Trophoblast cell (in vitro differentiated cells and primary cell): Measurements from ENCODE around the gene ARFGEF3.

Experiments used
- DNase-seq, 2 donors: peaks; one replicate each; pipeline ENCODE4 v3.0.0-alpha.2; 2016
- H2AFZ ChIP-seq: 2 replicates; pipeline ENCODE4 v1.6.1; 2013; ENCODE audit warnings: low read length, moderate library complexity, mild to moderate bottlenecking; ENCODE audit not compliant: insufficient read depth, poor library complexity
- H2AK5ac ChIP-seq: 2 replicates; pipeline ENCODE4 v1.6.1; 2013; ENCODE audit warnings: mild to moderate bottlenecking, low read length
- H2BK120ac ChIP-seq: 2 replicates; pipeline ENCODE4 v1.6.1; 2013; ENCODE audit warnings: low read length, mild to moderate bottlenecking, moderate library complexity; ENCODE audit not compliant: insufficient read depth, poor library complexity
- H2BK12ac ChIP-seq: 2 replicates; pipeline ENCODE4 v1.6.1; 2013; ENCODE audit warnings: mild to moderate bottlenecking, low read length, moderate library complexity
- H2BK5ac ChIP-seq: 2 replicates; pipeline ENCODE4 v1.6.1; 2013; ENCODE audit warnings: low read length, low read depth, moderate library complexity, mild to moderate bottlenecking; ENCODE audit not compliant: poor library complexity
- H3K14ac ChIP-seq: 2 replicates; pipeline ENCODE4 v1.6.1; 2013; ENCODE audit warnings: mild to moderate bottlenecking, low read length
- H3K18ac ChIP-seq: 2 replicates; pipeline ENCODE4 v1.6.1; 2013; ENCODE audit warnings: mild to moderate bottlenecking, low read length
- H3K23ac ChIP-seq: 2 replicates; pipeline ENCODE4 v1.6.1; 2013; ENCODE audit warnings: low read length
- H3K27ac ChIP-seq: 2 replicates; pipeline ENCODE4 v1.5.1; 2013; ENCODE audit warnings: low read depth, mild to moderate bottlenecking, inconsistent platforms, low read length, moderate library complexity
- H3K27me3 ChIP-seq: 2 replicates; pipeline ENCODE4 v1.6.1; 2013; ENCODE audit warnings: inconsistent platforms, mild to moderate bottlenecking, low read length, moderate library complexity; ENCODE audit not compliant: insufficient read depth
- H3K36me3 ChIP-seq, 2 experiments: 1 replicate in 1 of 2; 2 replicates in 1 of 2; pipeline ENCODE4 v1.6.1; 2013; ENCODE audit warnings: low read length in 2 of 2, mild to moderate bottlenecking in 2 of 2, moderate library complexity in 1 of 2; ENCODE audit not compliant: insufficient read depth in 2 of 2, control insufficient read depth in 1 of 2
- H3K4ac ChIP-seq: 2 replicates; pipeline ENCODE4 v1.6.1; 2013; ENCODE audit warnings: low read depth, mild to moderate bottlenecking, low read length, moderate library complexity
- H3K4me1 ChIP-seq, 2 experiments: 1 replicate in 1 of 2; 2 replicates in 1 of 2; pipeline ENCODE4 v1.6.1; 2013; ENCODE audit warnings: low read length in 2 of 2, mild to moderate bottlenecking in 2 of 2, moderate library complexity in 1 of 2; ENCODE audit not compliant: insufficient read depth in 2 of 2, control insufficient read depth in 1 of 2
- H3K4me2 ChIP-seq: 2 replicates; pipeline ENCODE4 v1.6.1; 2013; ENCODE audit warnings: inconsistent platforms, mild to moderate bottlenecking, low read length, moderate library complexity
- H3K4me3 ChIP-seq: 2 replicates; pipeline ENCODE4 v1.5.1; 2013; ENCODE audit warnings: mild to moderate bottlenecking, low read depth, low read length, inconsistent platforms
- H3K79me1 ChIP-seq: one replicate; pipeline ENCODE4 v1.6.1; 2013; ENCODE audit warnings: low read length
- H3K79me2 ChIP-seq: 2 replicates; pipeline ENCODE4 v1.6.1; 2013; ENCODE audit warnings: low read length, mild to moderate bottlenecking; ENCODE audit not compliant: control insufficient read depth, insufficient read depth, poor library complexity
- H3K9ac ChIP-seq: 2 replicates; pipeline ENCODE4 v1.6.1; 2013; ENCODE audit warnings: mild to moderate bottlenecking, low read length
- H3K9me3 ChIP-seq: 2 replicates; pipeline ENCODE4 v1.6.1; 2013; ENCODE audit warnings: low read depth, mild to moderate bottlenecking, control low read depth, inconsistent platforms, low read length; ENCODE audit not compliant: insufficient read depth
- H4K12ac ChIP-seq: 2 replicates; pipeline ENCODE4 v1.6.1; 2013; ENCODE audit warnings: low read depth, mild to moderate bottlenecking, low read length, moderate library complexity
- H4K8ac ChIP-seq: 2 replicates; pipeline ENCODE4 v1.6.1; 2013; ENCODE audit warnings: low read depth, mild to moderate bottlenecking, low read length, moderate library complexity
- H4K91ac ChIP-seq: one replicate; pipeline ENCODE4 v1.6.1; 2013; ENCODE audit warnings: low read depth, mild to moderate bottlenecking, low read length, moderate library complexity
- WGBS: extraction: QIAGEN DNeasy Blood & Tissue Kit; methylation state at CpG from one replicate; pipeline ENCODE4 v1.1.7; 2013; ENCODE audit warnings: missing lambda C conversion rate; ENCODE audit not compliant: insufficient read length, insufficient coverage; ENCODE audit errors: extremely low coverage; 5-methylcytosine and 5-hydroxymethylcytosine counted together

ARFGEF3 gene

DNA sequence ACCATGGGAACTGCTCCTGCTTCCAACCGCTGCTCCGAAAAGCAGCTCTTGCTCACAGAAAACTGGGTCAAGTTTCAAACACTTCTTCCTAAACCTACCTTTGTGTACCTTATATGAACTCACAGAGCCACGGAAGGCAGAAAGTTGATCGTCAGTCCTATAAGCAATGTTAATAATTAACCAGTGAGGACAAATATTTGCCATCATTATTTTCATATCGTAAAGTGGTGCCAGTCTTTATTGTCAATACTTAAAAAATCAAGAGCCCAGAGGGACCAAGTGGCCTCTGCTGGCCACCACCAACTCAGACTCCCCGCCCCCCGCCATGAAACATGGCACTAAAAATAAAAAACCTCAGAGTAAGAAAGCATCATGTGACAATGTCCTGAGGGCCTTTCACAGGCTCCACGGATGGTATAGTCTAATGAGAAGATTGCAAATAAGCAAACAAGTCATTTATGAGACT is 65.6 kb downstream of the ARFGEF3 start:
- H3K27ac ChIP-seq = no peak overlapping the region
- H4K91ac ChIP-seq = no peak overlapping the region
- no peaks in the 10 kb centered on the region for H3K9me3 ChIP-seq
- no peak overlapping the region for H3K14ac ChIP-seq
- H2BK5ac ChIP-seq = no peak overlapping the region
- no peak overlapping the region for H3K23ac ChIP-seq
- no peaks in the 10 kb centered on the region for H3K79me1 ChIP-seq
- no peaks in the 10 kb centered on the region for H3K36me3 ChIP-seq
- H2AFZ ChIP-seq = no peak overlapping the region
- H3K4me3 ChIP-seq = no peak overlapping the region
- H3K9ac ChIP-seq = no peak overlapping the region
- no peaks in the 10 kb centered on the region for H3K79me2 ChIP-seq
- H3K4me2 ChIP-seq = no peak overlapping the region
- H2BK12ac ChIP-seq = no peak overlapping the region
- no peaks in the 10 kb centered on the region for H3K27me3 ChIP-seq
- no CpG with 5 or more reads among the region's 8 CpGs for whole genome bisulfite sequencing
- H2AK5ac ChIP-seq = no peak overlapping the region
- no peak overlapping the region for H4K8ac ChIP-seq
- H3K4me1 ChIP-seq = no peaks in the 10 kb centered on the region
- H3K18ac ChIP-seq = no peak overlapping the region
- H2BK120ac ChIP-seq = no peak overlapping the region
- DNase-seq = no peak
- no peak overlapping the region for H3K4ac ChIP-seq
- no peak overlapping the region for H4K12ac ChIP-seq

DNA sequence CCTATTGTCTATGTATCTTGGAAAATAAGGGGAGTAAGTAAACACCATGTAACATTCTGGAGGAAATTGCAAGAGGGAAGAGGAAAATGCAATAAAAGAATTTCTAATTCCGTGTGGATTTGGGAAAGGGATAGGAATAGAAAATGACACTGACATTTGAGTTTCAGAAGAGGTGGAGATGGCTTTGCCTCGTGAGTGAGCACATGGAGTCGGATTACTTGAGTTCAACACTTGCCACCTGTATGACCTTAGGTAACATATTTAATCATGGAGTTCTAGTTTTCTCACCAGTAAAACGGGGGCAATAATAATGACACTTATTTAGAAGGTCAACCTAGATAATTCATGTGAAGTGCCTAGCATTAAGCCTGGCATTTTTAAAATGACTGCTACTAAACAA is 67.3 kb downstream of the ARFGEF3 start:
- Histone ChIP-seq H2BK120ac (no peak overlapping the region), H2AFZ (no peak overlapping the region), H4K12ac (no peak overlapping the region), H2BK5ac (no peak overlapping the region), H3K4me3 (no peak overlapping the region), H3K27me3 (no peaks in the 10 kb centered on the region), H3K79me1 (no peaks in the 10 kb centered on the region), H3K23ac (no peak overlapping the region), H3K9me3 (no peaks in the 10 kb centered on the region), H3K36me3 (no peaks in the 10 kb centered on the region), H3K9ac (no peak overlapping the region), H2BK12ac (no peak overlapping the region), H3K18ac (no peak overlapping the region), H3K4me1 (no peaks in the 10 kb centered on the region), H3K4ac (no peak overlapping the region), H3K79me2 (no peaks in the 10 kb centered on the region), H3K27ac (no peak overlapping the region), H4K91ac (no peak overlapping the region), H3K14ac (no peak overlapping the region), H3K4me2 (no peak overlapping the region), H2AK5ac (no peak overlapping the region), H4K8ac (no peak overlapping the region)
- WGBS = no CpG with 5 or more reads among the region's 4 CpGs
- no peak for DNase-seq

DNA sequence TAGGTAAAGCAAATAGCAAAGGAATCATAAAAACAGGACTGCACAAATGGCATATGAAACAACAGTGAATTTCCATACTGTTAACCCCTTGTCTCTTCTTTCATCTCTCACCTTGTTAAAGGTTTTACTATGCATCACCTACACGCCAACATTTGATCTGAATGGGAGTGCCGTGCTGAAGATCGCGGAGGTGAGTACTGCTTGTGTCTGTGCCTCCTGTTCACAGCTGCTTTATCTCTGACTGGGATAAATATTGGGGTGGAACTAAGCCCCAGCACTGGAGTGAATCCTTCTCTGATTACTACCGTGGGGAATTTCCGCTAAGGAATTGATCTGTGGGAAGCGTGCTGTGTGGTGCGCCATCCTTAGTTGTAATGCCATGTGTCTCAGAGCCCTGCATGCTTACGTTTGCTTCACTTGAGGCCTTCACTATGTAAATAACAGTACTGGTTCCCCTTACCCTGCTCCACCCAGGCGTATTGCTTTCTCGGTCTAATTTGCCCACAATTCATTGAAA is 68.0 kb downstream of the ARFGEF3 start:
- Histone ChIP-seq H3K27me3 (no peaks in the 10 kb centered on the region), H2BK12ac (no peak overlapping the region), H3K27ac (no peak overlapping the region), H2AFZ (no peak overlapping the region), H3K4me3 (no peak overlapping the region), H2AK5ac (no peak overlapping the region), H3K18ac (no peak overlapping the region), H4K91ac (no peak overlapping the region), H4K12ac (no peak overlapping the region), H3K9me3 (no peaks in the 10 kb centered on the region), H2BK120ac (no peak overlapping the region), H4K8ac (no peak overlapping the region), H3K4me2 (no peak overlapping the region), H3K23ac (no peak overlapping the region), H3K36me3 (no peaks in the 10 kb centered on the region), H2BK5ac (no peak overlapping the region), H3K9ac (no peak overlapping the region), H3K4me1 (no peaks in the 10 kb centered on the region), H3K79me2 (no peaks in the 10 kb centered on the region), H3K14ac (no peak overlapping the region), H3K4ac (no peak overlapping the region), H3K79me1 (no peaks in the 10 kb centered on the region)
- DNase-seq = no peak
- no CpG with 5 or more reads among the region's 11 CpGs for WGBS

DNA sequence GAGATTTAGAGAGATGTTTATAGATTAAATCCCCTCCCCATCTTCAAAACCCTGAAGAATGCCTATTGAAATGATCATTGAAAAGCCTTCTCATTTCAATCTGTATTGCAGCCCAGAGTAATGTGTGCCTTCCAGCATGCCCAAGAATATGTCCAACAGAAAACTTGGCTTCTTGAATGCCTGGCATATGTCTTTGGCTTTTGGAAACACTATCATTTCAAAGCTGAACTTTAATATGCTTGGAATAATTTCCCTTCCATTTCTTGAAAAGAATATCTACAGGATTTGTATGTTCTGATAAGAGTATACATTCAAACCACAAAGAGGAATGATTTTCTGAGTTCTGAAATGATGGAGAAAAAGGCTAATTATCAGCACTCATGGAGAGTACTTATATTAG is 68.5 kb downstream of the ARFGEF3 start:
- H3K36me3 ChIP-seq = no peaks in the 10 kb centered on the region
- no peak overlapping the region for H2AK5ac ChIP-seq
- H3K23ac ChIP-seq = no peak overlapping the region
- H2BK120ac ChIP-seq = no peak overlapping the region
- no peak overlapping the region for H2BK5ac ChIP-seq
- no peaks in the 10 kb centered on the region for H3K4me1 ChIP-seq
- H3K4ac ChIP-seq = no peak overlapping the region
- H3K9me3 ChIP-seq = no peaks in the 10 kb centered on the region
- no peaks in the 10 kb centered on the region for H3K79me1 ChIP-seq
- no peak overlapping the region for H4K8ac ChIP-seq
- no peak overlapping the region for H4K91ac ChIP-seq
- H2BK12ac ChIP-seq = no peak overlapping the region
- H3K18ac ChIP-seq = no peak overlapping the region
- no peak overlapping the region for H3K9ac ChIP-seq
- no peak overlapping the region for H4K12ac ChIP-seq
- H3K27ac ChIP-seq = no peak overlapping the region
- no peaks in the 10 kb centered on the region for H3K79me2 ChIP-seq
- no peak overlapping the region for H3K14ac ChIP-seq
- no peak overlapping the region for H2AFZ ChIP-seq
- no peak overlapping the region for H3K4me3 ChIP-seq
- DNase-seq = no peak
- no peaks in the 10 kb centered on the region for H3K27me3 ChIP-seq
- H3K4me2 ChIP-seq = no peak overlapping the region
